HG03135 (cell line): Measurements from ENCODE around the gene SUN1.
"Not testable (repeated sequence)": the region's sequence is repeated elsewhere in the genome, so short reads cannot be mapped to it uniquely, and the experiment has no call there.

Experiments used
- ATAC-seq: cut with Tn5 transposase; IDR thresholded peaks from one replicate; pipeline ENCODE4 v1.9.1; 2021; ENCODE audit warnings: mild to moderate bottlenecking, moderate library complexity; ENCODE audit not compliant: unreplicated experiment

The SUN1 gene

DNA sequence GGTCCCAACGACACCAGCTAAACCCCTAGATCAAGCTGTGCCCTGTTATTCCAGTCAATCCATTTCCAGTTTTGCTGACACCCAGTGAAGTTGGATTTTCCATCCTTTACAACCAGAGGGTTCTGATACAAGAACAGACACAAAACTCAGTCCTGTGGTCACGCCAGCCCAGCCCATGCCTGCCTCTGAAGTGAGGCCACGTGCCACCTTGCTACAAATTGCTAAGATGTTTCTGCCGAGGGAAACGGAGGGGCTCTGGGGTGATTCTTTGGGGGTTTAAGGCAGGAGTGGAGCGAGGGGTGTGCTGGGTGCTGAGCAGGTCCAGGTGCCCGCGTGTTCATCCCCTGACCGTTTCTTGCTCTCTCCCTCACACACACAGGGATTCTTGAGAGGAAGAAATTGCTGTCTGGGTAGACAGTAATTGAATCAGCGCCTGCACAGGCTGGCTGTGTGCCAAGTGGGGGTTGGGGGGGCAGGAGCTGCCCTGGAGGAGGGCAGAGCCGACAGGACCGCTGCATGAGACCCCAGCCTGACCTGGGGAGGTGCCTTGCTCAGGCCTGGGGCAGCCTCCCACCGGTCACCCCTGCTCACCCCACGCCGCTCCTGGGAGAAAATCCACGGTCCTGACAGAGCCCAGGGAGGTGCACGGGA lies 84.1 kb downstream of the SUN1 start:
- no peak for ATAC-seq

DNA sequence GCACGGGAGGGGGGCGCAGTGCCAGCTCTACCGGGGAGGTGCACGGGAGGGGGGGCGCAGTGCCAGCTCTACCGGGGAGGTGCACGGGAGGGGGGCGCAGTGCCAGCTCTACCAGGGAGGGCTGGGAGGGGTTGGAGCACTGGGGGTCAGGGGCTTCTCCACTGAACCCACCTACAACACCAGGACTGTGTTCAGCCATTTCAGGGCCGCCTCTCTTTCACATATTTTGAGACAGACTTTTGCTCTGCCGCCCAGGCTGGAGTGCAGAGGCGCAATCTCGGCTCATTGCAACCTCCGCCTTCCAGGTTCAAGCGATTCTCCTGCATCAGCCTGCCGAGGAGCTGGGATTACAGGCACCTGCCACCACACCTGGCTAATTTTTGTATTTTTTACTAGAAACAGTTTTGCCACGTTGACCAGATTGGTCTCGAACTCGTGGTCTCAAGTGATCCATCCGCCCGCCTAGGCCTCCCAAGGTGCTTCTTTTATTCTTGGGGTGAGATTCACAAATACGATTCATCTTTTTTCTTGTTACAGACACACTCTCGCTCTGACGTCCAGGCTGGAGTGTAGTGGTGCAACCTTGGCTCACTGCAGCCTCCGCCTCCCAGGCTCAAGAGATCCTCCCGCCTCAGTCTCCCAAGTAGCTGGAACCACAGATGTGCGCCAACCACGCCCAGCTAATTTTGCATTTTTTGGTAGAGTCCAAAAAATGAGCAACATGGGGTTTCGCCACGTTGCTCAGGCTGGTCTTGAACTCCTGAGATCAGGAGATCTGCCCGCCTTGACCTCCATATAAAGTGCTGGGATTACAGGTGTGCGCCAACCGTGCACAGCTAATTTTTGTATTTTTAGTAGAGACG lies 85.2 kb downstream of the SUN1 start:
- no peak for ATAC-seq

DNA sequence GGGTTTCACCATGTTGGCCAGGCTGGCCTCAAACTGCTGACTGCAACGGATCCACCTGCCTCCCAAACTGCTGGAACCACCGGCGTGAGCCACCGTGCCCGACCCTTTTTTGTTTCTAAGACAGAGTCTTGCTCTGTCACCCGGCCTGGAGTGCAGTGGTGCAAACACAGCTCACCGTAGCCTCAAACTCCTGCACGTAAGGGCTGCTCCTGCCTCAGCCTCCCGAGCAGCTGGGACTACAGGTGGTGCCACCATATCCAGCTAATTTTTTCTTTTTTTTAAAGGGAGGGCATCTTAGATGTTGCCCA lies 85.8 kb downstream of the SUN1 start:
- ATAC-seq: no peak

DNA sequence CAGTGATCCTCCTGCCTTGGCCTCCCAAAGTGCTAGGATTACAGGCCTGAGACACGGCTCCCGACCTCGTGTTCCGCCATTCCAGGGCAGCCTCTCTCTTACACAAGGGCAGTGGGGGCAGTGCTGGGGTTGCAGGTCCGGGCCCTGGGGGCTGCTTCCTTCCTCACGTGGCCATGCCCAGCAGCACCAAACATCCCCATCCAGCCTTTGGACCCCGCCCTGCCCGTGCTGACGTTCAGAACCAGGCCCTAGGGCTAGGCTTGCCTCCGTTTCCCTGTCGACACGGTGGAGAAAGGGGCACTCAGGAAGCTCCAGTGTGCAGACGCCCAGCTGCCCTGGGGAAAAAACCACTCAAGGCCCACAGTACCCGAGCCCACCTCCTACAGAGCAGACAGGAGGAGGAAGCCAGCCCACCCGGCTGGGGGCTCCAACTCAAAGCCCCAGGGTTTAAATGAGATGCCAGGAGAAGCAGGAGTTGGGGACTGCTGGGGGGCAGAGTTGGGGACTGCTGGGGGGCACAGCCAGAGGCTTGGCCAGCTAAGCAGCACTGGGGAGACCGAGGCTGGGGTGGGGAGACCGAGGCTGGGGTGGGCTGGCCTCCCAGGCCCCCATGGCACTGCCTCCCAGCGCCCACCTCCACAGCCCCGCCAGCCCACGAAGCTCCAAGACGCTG lies 86.3 kb downstream of the SUN1 start:
- no peak for ATAC-seq

DNA sequence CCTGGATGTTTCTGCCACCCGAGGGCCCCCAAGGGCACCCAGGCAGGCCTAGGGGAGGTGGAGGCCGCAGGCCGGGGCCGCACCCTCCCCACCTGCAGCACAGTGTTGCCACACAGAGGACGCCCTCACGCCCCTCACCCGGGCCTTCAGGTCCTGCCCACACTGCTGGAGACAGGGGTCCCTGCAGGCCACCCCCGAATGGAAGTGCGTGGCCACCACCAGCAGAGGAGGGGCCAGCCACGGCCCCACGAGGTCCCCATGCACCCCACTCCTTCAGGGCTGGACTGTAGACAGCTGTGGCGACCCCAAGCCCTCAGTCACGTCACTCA lies 86.8 kb downstream of the SUN1 start:
- no peak for ATAC-seq

DNA sequence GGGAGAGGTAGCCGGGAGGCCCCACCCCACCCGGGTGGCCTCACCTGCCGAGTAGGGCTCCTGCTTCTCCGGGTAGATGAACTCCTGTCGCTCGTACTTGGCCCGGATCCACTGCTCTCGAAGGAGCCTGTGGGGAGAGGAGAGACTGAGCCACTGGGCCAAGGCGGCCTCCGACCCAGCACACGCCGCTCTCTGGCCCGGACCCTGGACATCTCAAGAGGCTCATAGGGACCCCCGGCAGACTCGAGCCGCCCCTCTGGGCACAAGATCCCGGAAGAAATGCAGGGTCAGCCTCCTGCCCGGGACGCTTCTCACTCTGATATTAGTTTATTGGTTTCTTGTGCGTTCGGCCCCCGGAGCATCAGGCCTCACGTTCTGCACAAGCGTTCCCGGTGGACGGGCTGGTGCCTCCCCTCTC lies 87.7 kb downstream of the SUN1 start:
- ATAC-seq: no peak

DNA sequence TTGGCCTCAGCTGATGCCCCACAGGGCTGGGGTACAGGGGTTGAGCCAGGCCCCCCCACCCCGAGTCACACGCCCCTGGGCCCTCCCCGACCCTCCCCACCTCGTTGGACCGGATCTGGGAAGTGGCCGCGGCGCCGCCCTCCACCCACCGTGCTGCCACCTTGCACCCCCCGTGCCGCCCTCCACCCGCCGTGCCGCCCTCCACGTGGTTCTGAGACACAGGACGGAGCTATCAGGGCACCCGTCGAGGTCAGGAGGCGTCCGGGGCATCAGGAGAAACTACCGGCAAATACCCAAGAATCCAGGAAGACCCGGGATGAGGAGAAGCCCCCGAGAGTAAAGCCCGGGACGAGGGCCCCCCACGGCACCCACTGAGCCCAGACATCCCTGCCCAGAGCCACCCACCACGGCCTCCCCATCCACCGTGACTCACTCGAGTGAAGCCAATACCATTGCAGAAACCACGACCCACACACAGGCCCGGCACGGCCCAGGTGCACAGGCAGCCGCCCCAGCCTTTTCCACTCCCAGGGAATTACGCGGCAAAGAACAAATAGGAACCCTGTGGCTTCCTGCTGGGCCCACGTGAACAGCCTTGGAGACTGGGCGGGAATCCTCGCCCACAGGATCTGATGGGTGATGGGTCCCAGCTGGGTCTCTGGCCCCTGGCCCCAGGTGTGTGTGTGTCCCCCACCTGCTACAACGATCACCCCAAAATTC lies 88.2 kb downstream of the SUN1 start:
- no peak for ATAC-seq

DNA sequence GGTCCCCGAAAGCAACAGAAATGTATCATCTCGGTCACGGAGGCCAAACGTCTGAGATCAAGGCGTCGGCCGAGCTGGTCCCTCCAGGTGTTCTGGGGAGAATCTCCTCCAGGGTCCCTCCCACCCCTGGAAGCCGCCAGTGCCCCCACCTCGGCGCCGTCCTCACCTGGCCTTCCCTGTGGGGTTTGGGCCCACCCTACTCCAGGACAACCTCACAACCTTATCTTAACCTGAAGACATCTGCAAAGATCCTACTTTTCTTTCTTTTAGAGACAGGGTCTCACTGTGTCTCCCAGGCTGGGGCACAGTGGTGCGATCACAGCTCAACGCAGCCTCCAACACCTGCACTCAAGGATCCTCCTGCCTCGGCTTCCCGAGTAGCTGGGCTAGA lies 88.8 kb downstream of the SUN1 start:
- ATAC-seq: no peak

DNA sequence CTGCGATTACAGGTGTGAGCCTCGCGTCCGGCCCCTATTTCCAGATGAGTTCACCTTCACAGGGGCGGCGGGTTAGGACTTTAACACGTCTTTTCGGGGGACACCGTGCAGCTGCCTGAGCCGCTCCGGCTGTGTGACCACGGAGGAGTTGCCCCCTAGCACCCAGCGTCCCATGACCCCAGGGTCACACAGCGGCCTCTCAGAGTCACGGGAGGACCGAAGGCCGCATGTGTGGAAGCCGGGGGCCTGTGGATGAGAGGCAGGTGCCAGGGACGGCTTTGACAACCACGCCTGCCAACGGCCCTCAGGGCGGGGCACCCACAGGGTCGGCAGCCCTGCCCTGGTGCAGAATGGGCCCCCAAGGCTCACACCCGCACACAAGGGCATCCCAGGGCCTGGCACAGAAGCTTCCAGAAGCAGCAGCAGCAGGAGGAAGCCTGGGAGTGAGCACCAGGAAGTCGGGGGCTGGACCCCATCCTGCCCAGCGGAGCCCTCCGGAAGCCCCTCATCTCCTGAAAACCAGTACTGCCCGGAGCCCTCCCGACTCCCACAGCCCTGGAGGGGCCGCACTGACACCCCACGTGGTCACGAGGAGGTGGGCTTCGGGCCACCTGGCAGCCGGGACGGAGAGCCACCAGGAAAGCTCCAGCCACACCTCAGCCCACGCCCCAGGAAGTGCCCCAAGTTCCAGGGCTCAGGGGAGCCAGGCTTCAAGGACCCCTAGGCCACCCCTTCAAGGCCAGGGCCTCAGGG lies 89.5 kb downstream of the SUN1 start:
- ATAC-seq: no peak

DNA sequence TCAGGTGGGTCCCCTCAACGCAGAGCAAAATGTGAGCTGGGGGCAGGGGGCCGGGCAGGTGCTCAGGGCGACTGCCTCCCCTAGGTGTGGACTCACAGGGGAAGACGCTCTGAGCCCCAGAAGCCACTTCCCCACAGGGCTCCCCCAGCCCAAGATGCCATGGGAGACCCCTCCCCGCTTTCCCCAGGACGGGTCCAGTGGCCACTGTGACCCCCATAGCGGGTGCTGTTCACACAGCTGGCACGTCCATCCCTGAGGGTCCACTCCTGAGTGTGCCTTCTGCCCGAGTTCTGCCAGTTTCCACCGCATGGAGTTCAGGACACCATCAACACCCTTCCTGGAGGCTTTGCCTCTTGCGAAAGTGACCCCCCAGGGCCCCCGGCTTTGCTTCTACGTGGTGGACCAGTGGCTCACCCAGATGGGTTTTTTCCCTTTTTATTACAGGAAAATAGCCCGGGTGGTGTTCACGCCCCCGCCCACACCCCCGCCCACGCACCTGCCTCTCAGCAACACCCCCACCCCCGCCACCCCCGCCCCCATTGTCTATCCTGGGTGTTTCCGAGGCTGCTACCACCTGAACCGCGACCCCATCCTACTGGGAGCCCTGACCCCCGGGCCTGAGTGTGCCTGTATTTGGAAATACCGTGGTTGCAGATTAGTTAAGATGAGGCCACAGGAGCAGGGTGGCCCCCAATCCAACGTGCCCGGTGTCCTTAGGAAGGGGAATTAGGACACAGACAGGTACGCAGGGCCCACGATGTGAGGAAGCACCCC lies 90.2 kb downstream of the SUN1 start:
- no peak for ATAC-seq

DNA sequence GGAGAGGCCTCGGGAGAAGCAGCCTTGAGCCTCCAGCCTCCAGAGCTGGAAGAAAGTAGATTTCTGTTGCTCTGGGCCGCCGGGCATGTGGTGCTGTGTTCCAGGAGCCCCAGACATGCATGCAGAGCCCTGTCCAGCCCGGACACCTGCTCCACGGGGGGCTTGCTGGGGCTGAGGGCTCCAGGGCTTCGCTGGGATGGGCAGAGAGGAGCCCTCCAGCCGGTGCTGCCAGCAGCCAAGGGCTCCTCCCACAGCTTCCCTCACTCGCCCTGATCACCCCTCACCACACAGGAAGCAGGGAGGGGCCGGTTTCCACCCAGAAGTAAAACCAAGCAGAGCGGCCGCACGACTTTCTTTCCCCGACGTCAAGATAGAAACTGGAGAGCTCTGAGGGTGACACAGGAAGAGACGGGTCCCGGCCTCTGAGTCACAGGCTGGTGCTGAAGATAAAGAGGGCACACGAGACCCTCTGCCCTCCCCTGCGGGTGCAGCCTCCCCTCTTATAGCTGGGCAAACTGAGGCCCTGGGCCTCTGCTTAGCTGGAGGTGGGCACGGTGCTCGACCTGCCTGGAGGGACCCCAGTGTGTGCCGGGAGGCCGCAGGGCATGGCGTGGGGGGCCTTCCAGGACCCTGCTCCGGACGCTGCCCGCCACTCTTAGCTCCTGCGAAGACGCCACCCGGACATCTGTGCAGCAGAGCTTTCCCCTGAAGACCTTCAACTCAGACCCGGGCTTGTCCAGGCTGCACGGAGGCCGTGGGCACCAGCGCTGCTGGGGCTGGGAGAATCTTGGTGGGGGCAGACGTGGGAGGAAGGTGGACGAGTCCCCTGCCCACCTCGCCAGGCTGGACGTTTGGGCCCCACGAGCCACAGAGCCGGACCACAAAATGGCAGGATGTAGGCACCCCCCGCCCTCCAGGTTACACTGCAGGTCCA lies 91.1 kb downstream of the SUN1 start:
- ATAC-seq: peak; percentile 85

DNA sequence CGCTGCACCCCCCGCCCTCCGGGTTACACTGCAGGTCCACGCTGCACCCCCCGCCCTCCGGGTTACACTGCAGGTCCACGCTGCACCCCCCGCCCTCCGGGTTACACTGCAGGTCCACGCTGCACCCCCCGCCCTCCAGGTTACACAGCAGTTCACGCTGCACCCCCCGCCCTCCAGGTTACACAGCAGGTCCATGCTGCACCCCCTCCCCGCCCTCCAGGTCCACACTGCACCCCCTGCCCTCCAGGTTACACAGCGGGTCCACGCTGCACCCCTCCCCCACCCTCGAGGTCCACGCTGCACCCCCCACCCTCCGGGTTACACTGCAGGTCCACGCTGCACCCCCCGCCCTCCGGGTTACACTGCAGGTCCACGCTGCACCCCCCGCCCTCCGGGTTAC lies 91.8 kb downstream of the SUN1 start:
- not testable (repeated sequence) for ATAC-seq
